Neural progenitor cell (in vitro differentiated cells): ENCODE data around the gene DIDO1. TPM values are rescaled to one million over a fixed set of nuclear protein-coding genes. Genes with fewer than 3 reads are reported as not detected.
"Not testable (repeated sequence)": the region's sequence is repeated elsewhere in the genome, so short reads cannot be mapped to it uniquely, and the experiment has no call there.

ENCODE experiments used
- DNase-seq: peaks from one replicate; pipeline ENCODE4 v3.0.0-alpha.2; 2016; ENCODE audit warnings: low spot score
- H2AFZ ChIP-seq: fragments of 200-600 bp; sonication (generic); replicated peaks from 2 replicates; pipeline ENCODE4 v1.6.1; 2016; ENCODE audit warnings: antibody characterized with exemption
- H3F3A ChIP-seq: fragments of 200-600 bp; sonication (generic); 2 replicates; pipeline ENCODE4 v1.6.1; 2016; ENCODE audit warnings: antibody characterized with exemption, low read depth
- H3K27ac ChIP-seq: fragments of 200-600 bp; sonication (generic); 2 replicates; pipeline ENCODE4 v1.5.1; 2016; ENCODE audit warnings: mild to moderate bottlenecking
- H3K27me3 ChIP-seq: fragments of 200-600 bp; sonication (generic); 2 replicates; pipeline ENCODE4 v1.6.1; 2016; ENCODE audit warnings: mild to moderate bottlenecking, moderate library complexity
- H3K36me3 ChIP-seq: fragments of 200-600 bp; sonication (generic); 2 replicates; pipeline ENCODE4 v1.5.1; 2016
- H3K4me1 ChIP-seq: fragments of 200-600 bp; sonication (generic); 2 replicates; pipeline ENCODE4 v1.6.1; 2016; ENCODE audit warnings: mixed run types
- H3K4me2 ChIP-seq: fragments of 200-600 bp; sonication (generic); 2 replicates; pipeline ENCODE4 v1.6.1; 2016
- H3K4me3 ChIP-seq: fragments of 200-600 bp; sonication (generic); 2 replicates; pipeline ENCODE4 v1.5.1; 2016
- H3K79me2 ChIP-seq: fragments of 200-600 bp; sonication (generic); 2 replicates; pipeline ENCODE4 v1.6.1; 2016; ENCODE audit warnings: low read depth
- H3K9ac ChIP-seq: fragments of 200-600 bp; sonication (generic); 2 replicates; pipeline ENCODE4 v1.6.1; 2016
- H3K9me3 ChIP-seq: fragments of 200-600 bp; sonication (generic); 2 replicates; pipeline ENCODE4 v1.5.1; 2016; ENCODE audit warnings: low read depth
- H4K20me1 ChIP-seq: fragments of 200-600 bp; sonication (generic); 2 replicates; pipeline ENCODE4 v1.6.1; 2016; ENCODE audit warnings: low read depth
- H3K27ac Mint-ChIP-seq: 3 replicates; pipeline ENCODE4 v1.8.0; 2021; ENCODE audit warnings: mixed read lengths
- H3K27me3 Mint-ChIP-seq: 2 replicates; pipeline ENCODE4 v1.8.0; 2022; ENCODE audit warnings: low read depth, mild to moderate bottlenecking, inconsistent platforms, moderate library complexity, mixed read lengths; ENCODE audit not compliant: insufficient read depth
- H3K36me3 Mint-ChIP-seq: 3 replicates; pipeline ENCODE4 v1.8.0; 2021; ENCODE audit warnings: mixed read lengths
- H3K4me1 Mint-ChIP-seq: 3 replicates; pipeline ENCODE4 v1.8.0; 2021; ENCODE audit warnings: mixed read lengths
- H3K4me3 Mint-ChIP-seq: 3 replicates; pipeline ENCODE4 v1.8.0; 2021; ENCODE audit warnings: mild to moderate bottlenecking, moderate library complexity, mixed read lengths
- H3K9me3 Mint-ChIP-seq: 3 replicates; pipeline ENCODE4 v1.8.0; 2020; ENCODE audit warnings: mixed read lengths
- EZH2 ChIP-seq: fragments of 200-600 bp; sonication (generic); IDR thresholded peaks from 2 replicates; pipeline ENCODE4 v1.6.1; 2017; ENCODE audit warnings: antibody characterized with exemption, mild to moderate bottlenecking, moderate library complexity
- EZH2phosphoT487 ChIP-seq: fragments of 200-600 bp; sonication (generic); IDR thresholded peaks from 2 replicates; pipeline ENCODE4 v1.6.1; 2017; ENCODE audit warnings: antibody characterized with exemption
- total RNA-seq: library from RNA; depleted of rRNA; stranded (reverse); fragments of >200 nt; gene quantifications from 2 replicates; pipeline ENCODE4 v1.2.3, GENCODE V29; 2015; ENCODE audit warnings: low replicate concordance
- TF ChIP-seq, protein P1 (sequence below): fragments of 200-600 bp; sonication (generic); IDR thresholded peaks from 2 replicates; pipeline ENCODE4 v1.5.1; 2017; ENCODE audit warnings: antibody characterized with exemption, mild to moderate bottlenecking

Gene DIDO1
- total RNA-seq, 1 donor from 2014 or later = 64.5 TPM

DNA sequence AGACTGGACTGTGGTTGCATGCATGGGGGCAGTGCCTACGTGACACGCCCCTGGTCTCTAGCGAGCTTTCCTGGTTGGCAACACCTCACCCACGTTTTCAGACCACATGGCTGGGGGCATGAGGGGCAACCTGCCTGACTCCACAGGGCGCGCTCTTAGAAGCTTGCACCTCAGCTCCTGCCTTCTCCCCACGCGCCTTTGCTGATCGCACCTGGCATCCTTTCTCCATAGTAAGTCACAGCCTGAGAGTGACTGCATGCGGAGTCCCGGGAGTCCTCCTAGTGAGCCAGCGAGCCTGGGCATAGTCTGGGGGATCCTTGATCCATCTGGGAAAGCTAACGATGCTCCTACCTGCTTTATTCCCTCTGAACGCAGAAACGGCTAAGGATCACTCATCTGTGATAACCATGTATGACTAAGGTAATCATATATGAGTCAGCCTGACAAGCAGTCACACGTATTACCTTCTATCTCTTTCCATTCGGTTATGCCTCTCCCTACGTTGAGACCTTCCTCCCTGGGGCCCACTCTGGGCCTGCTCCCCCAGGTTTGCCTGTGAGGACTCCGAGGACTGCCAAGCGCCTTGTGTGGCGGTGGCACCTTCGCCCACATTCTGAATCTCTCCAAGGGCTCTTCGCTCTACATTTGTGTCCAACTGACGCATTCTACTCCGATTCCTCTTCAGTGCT, 69.2 kb downstream of the DIDO1 start:
- Histone ChIP-seq H3K79me2 (peaks cover 28% of the 10 kb centered on the region), H3K36me3 (no peaks in the 10 kb centered on the region), H3K27me3 (peaks cover 11% of the 10 kb centered on the region), H3K4me2 (no peak overlapping the region), H4K20me1 (peaks cover 37% of the 10 kb centered on the region), H3K27ac (no peak overlapping the region), H3F3A (peaks cover 18% of the 10 kb centered on the region), H3K9me3 (no peaks in the 10 kb centered on the region), H3K4me3 (no peak overlapping the region), H3K9ac (no peak overlapping the region), H2AFZ (no peak overlapping the region), H3K4me1 (peaks cover 12% of the 10 kb centered on the region)
- H3K27ac Mint-ChIP-seq = no peak overlapping the region
- peaks cover 27% of the 10 kb centered on the region for H3K36me3 Mint-ChIP-seq
- H3K4me3 Mint-ChIP-seq = no peak overlapping the region
- DNase-seq = no peak
- TF ChIP-seq EZH2 (no peak), EZH2phosphoT487 (no peak)
- TF ChIP-seq, protein P1, sequence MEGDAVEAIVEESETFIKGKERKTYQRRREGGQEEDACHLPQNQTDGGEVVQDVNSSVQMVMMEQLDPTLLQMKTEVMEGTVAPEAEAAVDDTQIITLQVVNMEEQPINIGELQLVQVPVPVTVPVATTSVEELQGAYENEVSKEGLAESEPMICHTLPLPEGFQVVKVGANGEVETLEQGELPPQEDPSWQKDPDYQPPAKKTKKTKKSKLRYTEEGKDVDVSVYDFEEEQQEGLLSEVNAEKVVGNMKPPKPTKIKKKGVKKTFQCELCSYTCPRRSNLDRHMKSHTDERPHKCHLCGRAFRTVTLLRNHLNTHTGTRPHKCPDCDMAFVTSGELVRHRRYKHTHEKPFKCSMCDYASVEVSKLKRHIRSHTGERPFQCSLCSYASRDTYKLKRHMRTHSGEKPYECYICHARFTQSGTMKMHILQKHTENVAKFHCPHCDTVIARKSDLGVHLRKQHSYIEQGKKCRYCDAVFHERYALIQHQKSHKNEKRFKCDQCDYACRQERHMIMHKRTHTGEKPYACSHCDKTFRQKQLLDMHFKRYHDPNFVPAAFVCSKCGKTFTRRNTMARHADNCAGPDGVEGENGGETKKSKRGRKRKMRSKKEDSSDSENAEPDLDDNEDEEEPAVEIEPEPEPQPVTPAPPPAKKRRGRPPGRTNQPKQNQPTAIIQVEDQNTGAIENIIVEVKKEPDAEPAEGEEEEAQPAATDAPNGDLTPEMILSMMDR = no peak
- peaks cover 18% of the 10 kb centered on the region for H3K4me1 Mint-ChIP-seq
- peaks cover 2% of the 10 kb centered on the region for H3K27me3 Mint-ChIP-seq
- H3K9me3 Mint-ChIP-seq = no peaks in the 10 kb centered on the region

DNA sequence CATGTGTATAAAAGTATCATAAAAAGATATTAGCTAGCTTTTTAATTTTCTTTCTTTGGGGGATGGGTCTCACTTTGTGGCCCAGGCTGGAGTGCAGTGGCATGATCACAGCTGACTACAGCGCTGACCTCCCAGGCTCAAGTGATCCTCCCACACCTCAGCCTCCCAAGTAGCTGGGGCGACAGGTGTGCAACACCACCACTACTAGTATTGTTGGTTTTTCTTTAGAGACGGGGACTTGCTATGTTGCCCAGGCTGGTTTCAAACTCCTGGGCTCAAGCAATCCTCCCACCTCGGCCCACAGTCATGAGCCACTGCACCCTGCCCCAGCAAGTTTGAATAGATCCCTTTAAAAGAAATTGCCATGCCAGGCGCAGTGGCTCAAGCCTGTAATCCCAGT, 71.2 kb downstream of the DIDO1 start:
- Histone ChIP-seq H3K9ac (no peak overlapping the region), H3K79me2 (peaks cover 23% of the 10 kb centered on the region), H4K20me1 (peaks cover 46% of the 10 kb centered on the region), H3K36me3 (no peaks in the 10 kb centered on the region), H3K4me2 (no peak overlapping the region), H2AFZ (no peak overlapping the region), H3K4me1 (peaks cover 10% of the 10 kb centered on the region), H3K27me3 (peaks cover 4% of the 10 kb centered on the region), H3K27ac (no peak overlapping the region), H3K4me3 (no peak overlapping the region), H3K9me3 (no peaks in the 10 kb centered on the region), H3F3A (peaks cover 10% of the 10 kb centered on the region)
- DNase-seq = no peak
- Mint-ChIP-seq H3K27me3 (peaks cover 2% of the 10 kb centered on the region), H3K4me3 (no peak overlapping the region), H3K4me1 (peaks cover 11% of the 10 kb centered on the region), H3K36me3 (peaks cover 29% of the 10 kb centered on the region), H3K9me3 (no peaks in the 10 kb centered on the region), H3K27ac (no peak overlapping the region)
- TF ChIP-seq EZH2phosphoT487 (no peak), EZH2 (no peak)
- TF ChIP-seq, protein P1 = no peak

DNA sequence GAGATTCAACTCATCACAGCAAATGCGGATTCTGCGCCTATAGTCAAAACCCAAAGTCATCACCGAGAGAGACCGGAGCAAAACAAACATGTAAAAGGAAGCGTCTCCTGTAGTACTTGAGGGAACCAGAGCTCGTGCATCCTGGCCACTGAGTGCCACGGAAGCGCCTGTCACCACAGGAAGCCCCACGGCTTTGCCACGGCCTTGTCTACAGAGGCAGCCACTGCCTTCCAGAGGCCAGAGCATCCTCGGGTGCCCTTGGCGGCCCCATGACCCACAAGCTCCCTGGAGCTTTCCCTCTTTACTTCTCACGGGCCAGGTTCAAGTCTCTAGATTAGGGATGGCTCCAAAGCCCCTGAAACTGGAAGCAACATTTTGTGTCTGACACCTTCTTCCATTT, 72.2 kb downstream of the DIDO1 start:
- H3K4me1 Mint-ChIP-seq = peaks cover 2% of the 10 kb centered on the region
- H3K27me3 Mint-ChIP-seq = peaks cover 2% of the 10 kb centered on the region
- Histone ChIP-seq H3K27ac (no peak overlapping the region), H2AFZ (no peak overlapping the region), H3F3A (peaks cover 3% of the 10 kb centered on the region), H3K36me3 (no peaks in the 10 kb centered on the region), H3K9ac (no peak overlapping the region), H3K27me3 (no peaks in the 10 kb centered on the region), H3K9me3 (no peaks in the 10 kb centered on the region), H3K4me1 (peaks cover 2% of the 10 kb centered on the region), H3K4me2 (no peak overlapping the region), H3K4me3 (no peak overlapping the region), H4K20me1 (peaks cover 36% of the 10 kb centered on the region), H3K79me2 (peaks cover 13% of the 10 kb centered on the region)
- no peaks in the 10 kb centered on the region for H3K9me3 Mint-ChIP-seq
- no peak for DNase-seq
- TF ChIP-seq EZH2phosphoT487 (no peak), EZH2 (no peak)
- TF ChIP-seq, protein P1 = no peak
- H3K36me3 Mint-ChIP-seq = peaks cover 30% of the 10 kb centered on the region
- H3K4me3 Mint-ChIP-seq = no peak overlapping the region
- H3K27ac Mint-ChIP-seq = no peak overlapping the region

DNA sequence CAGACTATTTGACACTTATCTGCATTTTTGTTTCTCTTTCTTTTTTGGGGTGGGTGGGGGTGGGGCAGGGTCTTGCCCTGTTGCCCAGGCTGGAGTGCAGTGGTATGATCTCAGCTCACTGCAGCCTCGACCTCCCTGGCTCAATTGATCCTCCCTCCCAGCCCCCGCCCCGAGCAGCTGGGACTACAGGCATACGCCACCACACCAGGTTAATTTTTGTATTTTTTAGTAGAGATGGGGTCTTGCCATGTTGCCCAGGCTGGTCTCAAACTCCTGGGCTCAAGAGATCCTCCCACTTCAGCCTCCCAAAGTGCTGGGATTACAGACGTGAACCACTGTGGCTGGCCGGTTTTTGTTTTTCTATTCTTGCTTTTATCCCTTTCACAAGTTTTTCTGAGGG, 73.0 kb downstream of the DIDO1 start:
- peaks cover 30% of the 10 kb centered on the region for H3K36me3 Mint-ChIP-seq
- H3K27ac ChIP-seq, H3K27me3 ChIP-seq, H2AFZ ChIP-seq, H3K27ac Mint-ChIP-seq, H3K27me3 Mint-ChIP-seq, H3K9me3 Mint-ChIP-seq, H3K36me3 ChIP-seq, DNase-seq, H3K4me3 ChIP-seq, H3K79me2 ChIP-seq, H3K4me3 Mint-ChIP-seq, H3F3A ChIP-seq, H3K4me1 ChIP-seq, H3K4me2 ChIP-seq, H3K4me1 Mint-ChIP-seq, H3K9ac ChIP-seq, H3K9me3 ChIP-seq: not testable (repeated sequence)
- peaks cover 28% of the 10 kb centered on the region for H4K20me1 ChIP-seq
